GM23338 (cell line): Measurements from ENCODE around the gene CABLES1. TPM values are rescaled to one million over a fixed set of nuclear protein-coding genes. Genes with fewer than 3 reads are reported as not detected.

Experiments
- ATAC-seq: fragments of 200-7000 bp; cut with Tn5 transposase; 3 replicates; pipeline ENCODE4 v1.9.1; 2020
- DNase-seq: peaks from one replicate; pipeline ENCODE4 v3.0.0-alpha.2; 2015; ENCODE audit warnings: low spot score
- H2AFZ ChIP-seq: fragments of 200-600 bp; sonication (generic); 2 replicates; pipeline ENCODE4 v1.8.0; 2016; ENCODE audit warnings: antibody characterized with exemption, mild to moderate bottlenecking, moderate library complexity
- H3F3A ChIP-seq: fragments of 200-600 bp; sonication (generic); replicated peaks from 2 replicates; pipeline ENCODE4 v1.8.0; 2017; ENCODE audit warnings: antibody characterized with exemption, mixed run types, low read depth
- H3K27ac ChIP-seq: fragments of 200-600 bp; sonication (generic); 2 replicates; pipeline ENCODE4 v1.6.1; 2016; ENCODE audit warnings: low read depth
- H3K27me3 ChIP-seq: fragments of 200-600 bp; sonication (generic); 2 replicates; pipeline ENCODE4 v1.8.0; 2016; ENCODE audit warnings: mild to moderate bottlenecking, mixed run types, moderate library complexity; ENCODE audit not compliant: insufficient read depth
- H3K36me3 ChIP-seq: fragments of 200-600 bp; sonication (generic); 2 replicates; pipeline ENCODE4 v1.8.0; 2016; ENCODE audit warnings: mild to moderate bottlenecking; ENCODE audit not compliant: insufficient read depth
- H3K4me1 ChIP-seq: fragments of 200-600 bp; sonication (generic); 2 replicates; pipeline ENCODE4 v1.8.0; 2016; ENCODE audit warnings: mild to moderate bottlenecking, moderate library complexity; ENCODE audit not compliant: insufficient read depth
- H3K4me2 ChIP-seq: fragments of 200-600 bp; sonication (generic); 2 replicates; pipeline ENCODE4 v1.7.1; 2017; ENCODE audit warnings: mixed run types
- H3K4me3 ChIP-seq: fragments of 200-600 bp; sonication (generic); 2 replicates; pipeline ENCODE4 v1.6.1; 2016; ENCODE audit warnings: mixed run types
- H3K79me2 ChIP-seq: fragments of 200-600 bp; sonication (generic); replicated peaks from 2 replicates; pipeline ENCODE4 v1.8.0; 2017; ENCODE audit warnings: mild to moderate bottlenecking; ENCODE audit not compliant: insufficient read depth
- H3K9me2 ChIP-seq: fragments of 200-600 bp; sonication (generic); 2 replicates; pipeline ENCODE4 v1.8.0; 2017; ENCODE audit not compliant: insufficient read depth
- H4K20me1 ChIP-seq: fragments of 200-600 bp; sonication (generic); replicated peaks from 2 replicates; pipeline ENCODE4 v1.8.0; 2017; ENCODE audit warnings: mild to moderate bottlenecking; ENCODE audit not compliant: insufficient read depth
- H3K27ac Mint-ChIP-seq: 2 replicates; pipeline ENCODE4 v1.8.0; 2020; ENCODE audit warnings: inconsistent platforms, mild to moderate bottlenecking, moderate library complexity, mixed read lengths
- H3K27me3 Mint-ChIP-seq: 3 replicates; pipeline ENCODE4 v1.8.0; 2022; ENCODE audit warnings: low read depth, mild to moderate bottlenecking, moderate library complexity, mixed read lengths, inconsistent platforms; ENCODE audit not compliant: insufficient read depth, poor library complexity
- H3K36me3 Mint-ChIP-seq: 3 replicates; pipeline ENCODE4 v1.8.0; 2021; ENCODE audit warnings: low read depth, mild to moderate bottlenecking, inconsistent platforms, moderate library complexity, mixed read lengths
- H3K4me1 Mint-ChIP-seq: 3 replicates; pipeline ENCODE4 v1.8.0; 2020; ENCODE audit warnings: mild to moderate bottlenecking, inconsistent platforms, mixed read lengths
- H3K4me3 Mint-ChIP-seq: 3 replicates; pipeline ENCODE4 v1.8.0; 2021; ENCODE audit warnings: moderate library complexity, mild to moderate bottlenecking, inconsistent platforms, mixed read lengths
- H3K9me3 Mint-ChIP-seq: 3 replicates; pipeline ENCODE4 v1.8.0; 2020; ENCODE audit warnings: moderate library complexity, mild to moderate bottlenecking, inconsistent platforms, mixed read lengths
- CREB1 ChIP-seq: fragments of 250-450 bp; sonication (Bioruptor Pico); IDR thresholded peaks from 2 replicates; pipeline ENCODE4 v1.5.0; 2020; ENCODE audit warnings: low read depth, mild to moderate bottlenecking, moderate library complexity
- EZH2 ChIP-seq: fragments of 200-600 bp; sonication (generic); IDR thresholded peaks from one replicate; pipeline ENCODE4 v1.8.0; 2017; ENCODE audit warnings: antibody characterized with exemption, mild to moderate bottlenecking, low read depth; ENCODE audit not compliant: unreplicated experiment
- EZH2phosphoT487 ChIP-seq: fragments of 200-600 bp; sonication (generic); IDR thresholded peaks from one replicate; pipeline ENCODE4 v1.8.1; 2018; ENCODE audit warnings: antibody characterized with exemption; ENCODE audit not compliant: unreplicated experiment
- NANOG ChIP-seq: IDR thresholded peaks from 2 replicates; pipeline ENCODE4 v1.6.1; 2016; ENCODE audit warnings: antibody characterized with exemption, borderline replicate concordance
- POLR2AphosphoS5 ChIP-seq: IDR thresholded peaks from 2 replicates; pipeline ENCODE4 v1.6.1; 2016; ENCODE audit warnings: antibody characterized with exemption, low read depth
- ZNF114 ChIP-seq: fragments of 250-450 bp; sonication (Bioruptor Pico); IDR thresholded peaks from 2 replicates; pipeline ENCODE4 v1.5.0; 2020; ENCODE audit warnings: mild to moderate bottlenecking, moderate library complexity
- ZNF331 ChIP-seq: fragments of 250-450 bp; sonication (Bioruptor Pico); IDR thresholded peaks from 2 replicates; pipeline ENCODE4 v1.5.0; 2020; ENCODE audit warnings: low read depth, mild to moderate bottlenecking, moderate library complexity
- polyA plus RNA-seq: library from polyadenylated mRNA; unstranded; fragments of >200 nt; fragmentation: Nextera tagmentation; extraction: Ambion mirVana; gene quantifications from 2 replicates; pipeline ENCODE4 v1.2.1, GENCODE V29; 2016
- total RNA-seq: library from RNA; depleted of rRNA; stranded (reverse); fragments of >200 nt; shearing (Covaris generic); gene quantifications from 2 replicates; pipeline ENCODE4 v1.2.3, GENCODE V29; 2014
- TF ChIP-seq, protein P1 (sequence below), 2 experiments: fragments of 200-600 bp in 1 of 2; sonication (generic) in 1 of 2; conservative IDR thresholded peaks; 2 replicates each; pipeline versions ENCODE4 v1.5.1 to v1.6.1; 2016 to 2017; ENCODE audit warnings: antibody characterized with exemption in 2 of 2, low read depth in 2 of 2, mild to moderate bottlenecking in 2 of 2, moderate library complexity in 1 of 2
- TF ChIP-seq, protein P2 (sequence below): IDR thresholded peaks from one replicate; pipeline ENCODE4 v1.6.1; 2018; ENCODE audit warnings: antibody characterized with exemption; ENCODE audit not compliant: unreplicated experiment

CABLES1 gene
- total and polyA plus RNA-seq, 2 experiments from 2014 or later = 2.6 to 12.4 TPM

DNA sequence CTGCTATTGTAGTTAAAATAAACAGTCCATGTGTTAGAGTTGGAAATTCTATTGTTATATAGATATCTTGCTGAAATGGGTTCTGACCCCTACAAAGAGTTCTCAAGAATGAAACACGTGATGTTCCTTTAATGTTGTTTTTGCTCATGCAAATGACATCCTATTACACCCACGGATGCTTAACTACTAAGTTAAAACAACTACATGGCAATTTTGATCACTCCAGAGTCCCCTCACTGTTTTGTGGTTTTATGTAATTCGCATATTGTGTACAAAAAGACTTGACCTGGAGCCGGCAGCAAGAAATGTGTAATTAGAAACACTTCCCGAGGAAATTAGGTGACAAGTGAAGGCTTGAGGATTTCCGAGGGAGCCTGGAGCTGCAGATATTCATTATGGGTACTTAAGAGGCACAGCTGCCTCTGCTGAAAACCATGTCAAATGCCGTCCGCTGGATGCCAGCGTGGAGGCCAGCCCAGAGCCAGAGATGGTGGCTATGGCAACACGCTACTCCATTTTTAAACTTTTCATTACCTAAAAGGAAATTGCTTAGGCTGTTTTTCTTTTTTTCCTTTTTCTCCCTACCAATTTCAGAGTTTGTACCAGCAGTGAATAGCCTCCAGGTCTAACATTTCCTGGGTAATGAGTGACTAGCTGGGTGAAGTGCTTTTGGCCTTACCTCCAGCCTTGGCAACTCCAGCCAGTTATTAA lies 21.0 kb upstream of the CABLES1 start:
- no peak for TF ChIP-seq CREB1 (CRISPR knock-in tag)
- no peak for TF ChIP-seq ZNF114
- Histone ChIP-seq H2AFZ (no peak overlapping the region), H3K79me2 (no peaks in the 10 kb centered on the region), H3K9me2 (no peaks in the 10 kb centered on the region), H3K27ac (no peak overlapping the region), H3K36me3 (no peaks in the 10 kb centered on the region), H3K4me2 (no peak overlapping the region), H3K4me3 (no peak overlapping the region), H3K27me3 (no peaks in the 10 kb centered on the region), H4K20me1 (no peaks in the 10 kb centered on the region), H3F3A (no peaks in the 10 kb centered on the region), H3K4me1 (peaks cover 9% of the 10 kb centered on the region; the same call in 1 of the 2 replicates)
- H3K4me1 Mint-ChIP-seq = peaks cover 10% of the 10 kb centered on the region
- H3K9me3 Mint-ChIP-seq = no peaks in the 10 kb centered on the region; the same call in 2 of the 3 replicates
- DNase-seq (no peak), ATAC-seq (no peak)
- no peak overlapping the region for H3K4me3 Mint-ChIP-seq
- no peaks in the 10 kb centered on the region for H3K36me3 Mint-ChIP-seq
- H3K27ac Mint-ChIP-seq = no peak overlapping the region
- peaks cover 2% of the 10 kb centered on the region for H3K27me3 Mint-ChIP-seq

DNA sequence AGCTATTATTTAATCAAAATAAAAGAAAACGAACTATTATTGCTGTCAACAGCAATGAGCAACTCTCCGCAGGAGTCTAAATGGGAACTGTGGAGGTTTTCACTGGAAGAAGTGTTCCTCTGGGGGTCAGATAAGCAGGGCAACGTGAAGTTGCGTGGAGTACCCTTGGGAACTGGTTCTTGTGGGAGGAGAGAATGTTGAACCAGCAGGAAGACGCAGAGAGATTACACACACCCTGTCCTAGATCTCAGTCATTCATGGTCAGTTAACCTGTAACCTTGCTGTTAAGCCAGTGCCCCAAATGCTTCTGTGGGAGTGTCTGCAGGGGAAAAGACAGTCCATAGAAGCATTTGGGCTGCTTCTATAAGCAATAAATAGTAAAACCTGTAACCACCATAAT lies 20.4 kb upstream of the CABLES1 start:
- H3K4me2 ChIP-seq = no peak overlapping the region
- H3K79me2 ChIP-seq = no peaks in the 10 kb centered on the region
- H4K20me1 ChIP-seq = no peaks in the 10 kb centered on the region
- no peaks in the 10 kb centered on the region for H3F3A ChIP-seq
- H3K4me1 Mint-ChIP-seq = peaks cover 10% of the 10 kb centered on the region
- H3K27ac Mint-ChIP-seq = no peak overlapping the region
- peaks cover 2% of the 10 kb centered on the region for H3K27me3 Mint-ChIP-seq
- H3K9me3 Mint-ChIP-seq = no peaks in the 10 kb centered on the region; the same call in 2 of the 3 replicates
- no peak overlapping the region for H2AFZ ChIP-seq
- no peaks in the 10 kb centered on the region for H3K27me3 ChIP-seq
- no peak for DNase-seq
- no peak overlapping the region for H3K4me3 Mint-ChIP-seq
- peaks cover 9% of the 10 kb centered on the region; the same call in 1 of the 2 replicates for H3K4me1 ChIP-seq
- H3K36me3 Mint-ChIP-seq = no peaks in the 10 kb centered on the region
- H3K27ac ChIP-seq = no peak overlapping the region
- TF ChIP-seq, protein P1, sequence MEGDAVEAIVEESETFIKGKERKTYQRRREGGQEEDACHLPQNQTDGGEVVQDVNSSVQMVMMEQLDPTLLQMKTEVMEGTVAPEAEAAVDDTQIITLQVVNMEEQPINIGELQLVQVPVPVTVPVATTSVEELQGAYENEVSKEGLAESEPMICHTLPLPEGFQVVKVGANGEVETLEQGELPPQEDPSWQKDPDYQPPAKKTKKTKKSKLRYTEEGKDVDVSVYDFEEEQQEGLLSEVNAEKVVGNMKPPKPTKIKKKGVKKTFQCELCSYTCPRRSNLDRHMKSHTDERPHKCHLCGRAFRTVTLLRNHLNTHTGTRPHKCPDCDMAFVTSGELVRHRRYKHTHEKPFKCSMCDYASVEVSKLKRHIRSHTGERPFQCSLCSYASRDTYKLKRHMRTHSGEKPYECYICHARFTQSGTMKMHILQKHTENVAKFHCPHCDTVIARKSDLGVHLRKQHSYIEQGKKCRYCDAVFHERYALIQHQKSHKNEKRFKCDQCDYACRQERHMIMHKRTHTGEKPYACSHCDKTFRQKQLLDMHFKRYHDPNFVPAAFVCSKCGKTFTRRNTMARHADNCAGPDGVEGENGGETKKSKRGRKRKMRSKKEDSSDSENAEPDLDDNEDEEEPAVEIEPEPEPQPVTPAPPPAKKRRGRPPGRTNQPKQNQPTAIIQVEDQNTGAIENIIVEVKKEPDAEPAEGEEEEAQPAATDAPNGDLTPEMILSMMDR (conservative IDR thresholded peaks at IDR 0.05; ENCODE audit: low read depth in 2 of 2) = no peak
- TF ChIP-seq POLR2AphosphoS5 = no peak
- no peak for TF ChIP-seq EZH2
- TF ChIP-seq ZNF114 = no peak
- TF ChIP-seq EZH2phosphoT487 = no peak
- no peak for TF ChIP-seq ZNF331 (CRISPR knock-in tag)
- TF ChIP-seq, protein P2, sequence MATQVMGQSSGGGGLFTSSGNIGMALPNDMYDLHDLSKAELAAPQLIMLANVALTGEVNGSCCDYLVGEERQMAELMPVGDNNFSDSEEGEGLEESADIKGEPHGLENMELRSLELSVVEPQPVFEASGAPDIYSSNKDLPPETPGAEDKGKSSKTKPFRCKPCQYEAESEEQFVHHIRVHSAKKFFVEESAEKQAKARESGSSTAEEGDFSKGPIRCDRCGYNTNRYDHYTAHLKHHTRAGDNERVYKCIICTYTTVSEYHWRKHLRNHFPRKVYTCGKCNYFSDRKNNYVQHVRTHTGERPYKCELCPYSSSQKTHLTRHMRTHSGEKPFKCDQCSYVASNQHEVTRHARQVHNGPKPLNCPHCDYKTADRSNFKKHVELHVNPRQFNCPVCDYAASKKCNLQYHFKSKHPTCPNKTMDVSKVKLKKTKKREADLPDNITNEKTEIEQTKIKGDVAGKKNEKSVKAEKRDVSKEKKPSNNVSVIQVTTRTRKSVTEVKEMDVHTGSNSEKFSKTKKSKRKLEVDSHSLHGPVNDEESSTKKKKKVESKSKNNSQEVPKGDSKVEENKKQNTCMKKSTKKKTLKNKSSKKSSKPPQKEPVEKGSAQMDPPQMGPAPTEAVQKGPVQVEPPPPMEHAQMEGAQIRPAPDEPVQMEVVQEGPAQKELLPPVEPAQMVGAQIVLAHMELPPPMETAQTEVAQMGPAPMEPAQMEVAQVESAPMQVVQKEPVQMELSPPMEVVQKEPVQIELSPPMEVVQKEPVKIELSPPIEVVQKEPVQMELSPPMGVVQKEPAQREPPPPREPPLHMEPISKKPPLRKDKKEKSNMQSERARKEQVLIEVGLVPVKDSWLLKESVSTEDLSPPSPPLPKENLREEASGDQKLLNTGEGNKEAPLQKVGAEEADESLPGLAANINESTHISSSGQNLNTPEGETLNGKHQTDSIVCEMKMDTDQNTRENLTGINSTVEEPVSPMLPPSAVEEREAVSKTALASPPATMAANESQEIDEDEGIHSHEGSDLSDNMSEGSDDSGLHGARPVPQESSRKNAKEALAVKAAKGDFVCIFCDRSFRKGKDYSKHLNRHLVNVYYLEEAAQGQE = no peak
- TF ChIP-seq NANOG = no peak
- no peaks in the 10 kb centered on the region for H3K9me2 ChIP-seq
- no peak overlapping the region for H3K4me3 ChIP-seq
- H3K36me3 ChIP-seq = no peaks in the 10 kb centered on the region
- ATAC-seq = no peak
